Measurements from ENCODE around the gene ZNF212.

DNA sequence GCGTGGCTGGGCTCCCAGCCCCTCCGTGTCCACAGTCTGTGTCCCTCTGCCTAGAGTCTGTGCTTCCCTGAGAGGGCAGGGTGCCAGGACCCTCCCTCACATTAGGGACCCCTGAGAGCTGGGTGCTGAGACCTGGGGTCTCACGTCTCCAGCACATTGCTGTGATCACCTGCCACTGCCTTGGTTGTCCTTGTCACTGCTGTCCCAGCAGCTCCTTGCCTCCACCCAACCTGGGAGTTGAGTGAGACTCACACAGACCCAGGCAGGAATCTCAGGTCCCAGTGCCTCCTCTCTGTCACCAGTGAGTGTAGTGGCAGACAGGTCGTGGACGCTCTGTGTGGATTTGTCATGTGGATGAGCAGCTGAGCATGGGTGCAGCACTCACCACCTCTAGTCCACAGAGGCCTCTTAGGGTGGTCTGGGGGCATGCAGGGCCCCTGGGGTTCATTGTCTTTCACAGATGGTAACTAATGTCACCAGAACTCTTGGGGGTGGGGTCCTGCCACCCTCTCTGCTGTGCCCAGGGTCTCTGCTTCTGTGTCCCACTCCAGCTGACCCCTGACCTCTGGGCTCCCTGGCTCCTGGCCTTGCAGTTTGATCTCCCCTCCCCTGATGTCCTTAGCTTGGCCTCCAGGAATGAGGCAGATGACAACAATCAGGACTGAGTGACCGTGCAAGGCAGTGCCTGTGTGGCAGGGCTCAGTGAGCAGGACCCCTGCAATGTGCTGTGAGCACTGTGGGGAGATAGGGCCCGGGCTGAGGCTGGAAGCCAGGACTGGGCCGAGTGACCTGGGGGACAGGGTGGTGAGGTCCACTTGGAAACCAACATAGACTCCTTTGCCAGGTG, 41.4 kb downstream of the ZNF212 start:
- TF ChIP-seq EZH2 (IDR thresholded peaks at IDR 0.05) (no peak), POLR2AphosphoS5 (IDR thresholded peaks at IDR 0.05; ENCODE audit: borderline replicate concordance, low read depth, low read length) (no peak), FOXP2 (optimal IDR thresholded peaks at IDR 0.05; ENCODE audit: control extremely low read depth, extremely low read length, insufficient read depth) (no peak)
